ES-I3 (cell line): ENCODE results near the gene TP53TG3.
"Not testable (repeated sequence)": the region's sequence is repeated elsewhere in the genome, so short reads cannot be mapped to it uniquely, and the experiment has no call there.

Source experiments
- H3K36me3 ChIP-seq: 2 replicates; pipeline ENCODE4 v1.6.1; 2013; ENCODE audit warnings: mild to moderate bottlenecking, low read length, control low read depth, moderate library complexity; ENCODE audit not compliant: insufficient read depth
- H3K4me1 ChIP-seq: 2 replicates; pipeline ENCODE4 v1.6.1; 2013; ENCODE audit warnings: mild to moderate bottlenecking, control low read depth, low read length; ENCODE audit not compliant: insufficient read depth
- H3K9ac ChIP-seq: 2 replicates; pipeline ENCODE4 v1.6.1; 2013; ENCODE audit warnings: low read depth, mild to moderate bottlenecking, low read length, moderate library complexity
- H3K9me3 ChIP-seq: 2 replicates; pipeline ENCODE4 v1.6.1; 2013; ENCODE audit warnings: mild to moderate bottlenecking, low read length, moderate library complexity; ENCODE audit not compliant: control insufficient read depth, insufficient read depth

The TP53TG3 gene, protein sequence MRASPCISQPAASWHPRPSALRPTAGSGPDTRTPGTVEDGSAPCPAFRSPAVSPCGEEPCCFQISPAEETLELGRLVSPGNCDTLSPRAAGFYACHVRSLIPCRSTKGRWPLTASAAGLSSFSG

DNA sequence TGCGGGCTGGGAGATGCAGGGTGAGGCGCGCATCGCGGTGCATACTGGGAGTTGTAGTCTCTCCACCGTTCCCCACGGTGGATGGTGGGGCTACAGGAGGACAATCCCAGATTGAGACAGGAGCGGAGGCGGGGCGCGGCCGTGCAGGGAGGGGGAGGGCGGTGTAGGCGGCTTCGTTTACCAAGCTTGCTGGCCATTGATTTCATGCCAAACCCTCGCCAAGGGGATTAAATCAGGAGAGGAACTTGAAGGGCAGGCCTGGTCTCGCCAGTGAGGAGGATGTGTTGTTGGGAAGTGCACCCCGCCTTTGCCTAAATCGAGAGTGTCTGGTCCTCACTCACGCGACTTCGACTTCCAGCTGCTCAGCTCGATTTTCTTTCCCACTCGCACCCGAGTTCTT lies at the start of gene TP53TG3:
Gene TP53TG3 (minus strand): TSS at position 101 of the 400 bp plus-strand sequence. CDS start 68 bp downstream, at position 33.
- H3K4me1 ChIP-seq, H3K36me3 ChIP-seq, H3K9me3 ChIP-seq, H3K9ac ChIP-seq: not testable (repeated sequence)

- not testable (repeated sequence) for H3K9me3 ChIP-seq, H3K36me3 ChIP-seq, H3K4me1 ChIP-seq, H3K9ac ChIP-seq
These were observed 25.1 kb downstream of the TP53TG3 start for GRCh38 chr16:32650876-32651275.

DNA sequence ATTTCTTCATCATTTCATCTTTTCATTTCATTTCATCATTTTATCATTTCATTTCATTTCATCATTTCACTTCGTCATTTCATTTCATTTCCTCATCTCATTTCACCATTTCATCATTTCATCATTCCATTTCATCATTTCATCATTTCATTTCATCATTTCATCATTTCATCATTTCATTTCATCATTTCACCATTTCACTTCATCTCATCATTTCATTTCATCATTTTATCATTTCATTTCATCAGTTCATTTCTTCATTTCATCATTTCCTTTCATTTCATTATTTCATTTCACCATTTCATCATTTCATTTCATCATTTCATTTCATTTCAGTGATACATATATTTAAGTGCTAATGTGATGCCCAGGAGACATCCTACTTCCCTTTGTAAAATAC lies 28.4 kb downstream of the TP53TG3 start:
- H3K9ac ChIP-seq, H3K36me3 ChIP-seq, H3K4me1 ChIP-seq, H3K9me3 ChIP-seq: not testable (repeated sequence)

GRCh38 chr16:32646780-32647179 lies 29.2 kb downstream of the TP53TG3 start:
- H3K9ac ChIP-seq, H3K9me3 ChIP-seq, H3K36me3 ChIP-seq, H3K4me1 ChIP-seq: not testable (repeated sequence)

DNA sequence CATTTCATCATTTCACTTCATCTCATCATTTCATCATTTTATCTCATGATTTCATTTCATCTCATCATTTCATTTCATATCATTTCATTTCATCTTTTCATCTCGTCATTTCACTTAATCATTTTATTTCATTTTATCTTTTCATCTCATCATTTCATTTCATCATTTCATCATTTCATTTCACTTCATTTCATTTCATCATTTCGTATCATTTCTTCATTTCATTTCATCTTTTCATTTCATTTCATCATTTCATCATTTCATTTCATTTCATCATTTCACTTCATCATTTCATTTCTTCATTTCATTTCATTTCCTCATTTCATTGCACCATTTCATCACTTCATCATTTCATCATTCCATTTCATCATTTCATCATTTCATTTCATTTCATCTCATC lies 29.8 kb downstream of the TP53TG3 start:
- not testable (repeated sequence) for H3K9ac ChIP-seq, H3K36me3 ChIP-seq, H3K4me1 ChIP-seq, H3K9me3 ChIP-seq

GRCh38 chr16:32645278-32645908 lies 30.6 kb downstream of the TP53TG3 start:
- H3K9me3 ChIP-seq, H3K36me3 ChIP-seq, H3K4me1 ChIP-seq, H3K9ac ChIP-seq: not testable (repeated sequence)

GRCh38 chr16:32644715-32645114 lies 31.2 kb downstream of the TP53TG3 start:
- H3K4me1 ChIP-seq, H3K9ac ChIP-seq, H3K9me3 ChIP-seq, H3K36me3 ChIP-seq: not testable (repeated sequence)

- not testable (repeated sequence) for H3K4me1 ChIP-seq, H3K36me3 ChIP-seq, H3K9ac ChIP-seq, H3K9me3 ChIP-seq
These were observed 38.4 kb downstream of the TP53TG3 start for GRCh38 chr16:32637614-32638013.

DNA sequence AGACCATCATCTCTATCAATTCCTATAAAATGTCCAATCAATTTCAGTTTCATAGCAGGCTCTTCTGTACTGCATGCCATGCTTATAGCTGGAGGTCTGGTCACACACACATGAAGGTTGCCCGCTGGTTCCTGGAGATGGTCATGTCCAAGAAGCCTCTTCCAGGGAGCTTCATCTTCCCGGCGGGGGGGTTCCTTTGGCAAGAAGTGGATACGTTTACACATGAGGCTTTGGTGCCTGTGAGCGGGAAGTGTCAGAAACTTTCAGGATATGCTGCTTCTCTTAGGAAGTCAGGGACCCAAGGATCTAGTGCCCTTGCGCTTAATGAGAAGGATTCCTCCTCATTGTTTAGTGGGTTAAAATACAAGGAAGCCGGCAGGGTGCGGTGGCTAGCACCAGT lies 43.9 kb downstream of the TP53TG3 start:
- not testable (repeated sequence) for H3K4me1 ChIP-seq, H3K9me3 ChIP-seq, H3K9ac ChIP-seq, H3K36me3 ChIP-seq
